NCI-H128 (cell line): ENCODE results near the gene TNNI3.
A peak's percentile ranks its signal among the peaks of the same experiment; 100 is the strongest.

Experiments used
- DNase-seq: peaks from one replicate; lab custom pipeline; 2025; ENCODE audit not compliant: unreplicated experiment; lab: John Stamatoyannopoulos, UW

TNNI3 gene

DNA sequence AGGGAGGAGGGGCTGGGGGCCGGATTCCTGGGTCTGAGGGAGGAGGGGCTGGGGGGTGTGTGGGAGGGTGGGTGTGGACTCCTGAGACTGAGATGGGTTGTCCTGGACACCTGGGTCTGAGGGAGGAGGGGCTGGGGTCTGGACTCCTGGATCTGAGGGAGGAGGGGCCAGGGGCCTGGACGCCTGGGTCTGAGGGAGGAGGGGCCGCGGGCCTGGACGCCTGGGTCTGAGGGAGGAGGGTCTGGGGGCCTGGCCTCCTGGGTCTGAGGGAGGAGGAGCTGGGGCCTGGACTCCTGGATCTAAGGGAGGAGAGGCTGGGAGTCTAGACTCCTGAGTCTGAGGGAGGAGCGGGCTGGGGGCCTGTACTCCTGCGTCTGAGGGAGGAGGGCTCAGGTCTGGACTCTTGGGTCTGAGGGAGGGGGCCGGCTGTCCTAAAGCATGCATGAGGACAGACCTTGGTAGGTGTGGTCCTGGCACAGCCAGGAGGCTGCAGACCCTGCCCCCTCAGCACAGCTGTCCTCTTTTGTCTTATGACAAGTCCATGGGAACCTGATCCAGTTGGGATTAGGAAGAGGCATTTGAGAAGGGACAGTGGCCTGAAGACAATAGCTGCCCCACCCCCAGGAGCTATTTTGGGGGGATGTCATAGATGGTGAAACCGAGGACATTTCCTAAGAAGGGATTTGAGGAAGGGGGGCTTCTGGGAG lies 9.8 kb downstream of the TNNI3 start:
- DNase-seq: no peak

GRCh38 chr19:55146705-55147273 lies 10.7 kb downstream of the TNNI3 start:
- DNase-seq: peak; percentile 30

DNA sequence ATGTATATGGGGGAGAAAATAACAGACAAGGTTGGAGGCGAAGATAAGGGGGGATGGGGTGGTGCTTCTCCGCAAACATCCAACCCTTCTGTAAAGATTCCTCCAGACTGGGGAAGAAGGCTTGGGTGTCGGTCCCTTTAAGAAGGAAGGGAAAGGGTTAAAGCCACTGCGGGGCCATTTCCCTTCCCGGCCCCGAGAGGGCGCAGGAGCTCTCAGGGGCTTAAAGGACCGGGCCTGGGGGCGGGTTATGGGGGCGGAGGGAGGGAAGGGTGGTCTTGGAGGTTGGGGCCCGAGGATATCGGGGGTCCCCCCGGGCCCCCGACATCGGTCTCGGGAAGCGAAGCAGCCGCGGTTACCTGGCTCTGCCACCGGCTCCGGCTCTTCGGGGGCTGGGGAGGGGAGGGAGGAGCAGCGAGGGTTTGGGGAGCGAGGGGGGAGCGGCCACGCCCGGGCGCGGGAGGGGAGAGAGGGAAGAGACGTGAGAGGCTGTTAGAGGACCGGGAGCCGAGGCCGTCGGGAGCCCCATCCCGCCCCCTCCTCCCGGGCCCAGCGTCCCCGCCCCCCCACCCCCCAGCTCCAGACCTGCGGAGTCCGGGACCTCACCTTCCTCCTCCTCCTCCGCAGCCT lies 11.3 kb downstream of the TNNI3 start:
- no peak for DNase-seq

DNA sequence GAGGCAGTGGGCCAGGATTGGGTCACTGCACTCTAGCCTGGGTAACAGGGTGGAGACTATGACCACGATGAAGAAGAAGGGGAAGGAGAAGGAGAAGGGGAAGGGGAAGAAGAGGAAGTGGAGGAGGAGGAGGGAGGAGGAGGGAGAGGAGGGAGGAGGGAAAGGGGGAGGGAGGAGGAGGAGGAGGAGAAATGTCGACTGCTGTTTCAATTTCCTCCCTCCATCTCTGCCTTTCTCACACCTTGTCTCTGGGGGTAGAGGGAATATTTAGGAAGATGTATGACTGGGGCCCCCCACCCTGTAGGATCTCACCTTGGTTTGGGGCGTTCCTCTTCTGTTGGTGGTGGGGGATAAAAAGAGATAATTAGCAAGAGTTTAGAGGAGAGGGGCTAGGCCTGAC lies 12.3 kb downstream of the TNNI3 start:
- no peak for DNase-seq

- no peak for DNase-seq
Measured at GRCh38 chr19:55141696-55142095, 15.8 kb downstream of the TNNI3 start.

- DNase-seq: no peak
Measured at GRCh38 chr19:55137915-55138314, 19.6 kb downstream of the TNNI3 start.

- DNase-seq: no peak
Measured at GRCh38 chr19:55136399-55137102, 21.0 kb downstream of the TNNI3 start.

DNA sequence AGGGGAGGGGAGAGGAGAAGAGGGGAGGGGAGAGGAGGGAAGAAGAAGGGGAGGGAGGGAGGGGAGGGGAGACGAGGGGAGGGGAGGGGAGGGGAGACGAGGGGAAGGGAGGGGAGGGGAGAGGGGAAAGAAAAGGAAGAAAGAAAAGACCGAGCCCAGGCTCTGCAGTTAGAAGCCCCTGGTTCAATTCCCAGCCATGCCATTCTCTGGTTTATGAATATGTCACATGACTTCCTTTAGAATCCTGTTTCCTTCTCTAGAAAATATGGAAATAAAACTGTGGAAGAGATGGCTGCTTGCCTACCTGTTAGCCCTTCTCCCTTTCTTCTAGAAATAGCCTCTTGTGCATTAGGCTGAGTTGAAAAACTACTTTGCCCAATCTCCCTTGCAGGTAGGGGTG lies 22.8 kb downstream of the TNNI3 start:
- DNase-seq: no peak

DNA sequence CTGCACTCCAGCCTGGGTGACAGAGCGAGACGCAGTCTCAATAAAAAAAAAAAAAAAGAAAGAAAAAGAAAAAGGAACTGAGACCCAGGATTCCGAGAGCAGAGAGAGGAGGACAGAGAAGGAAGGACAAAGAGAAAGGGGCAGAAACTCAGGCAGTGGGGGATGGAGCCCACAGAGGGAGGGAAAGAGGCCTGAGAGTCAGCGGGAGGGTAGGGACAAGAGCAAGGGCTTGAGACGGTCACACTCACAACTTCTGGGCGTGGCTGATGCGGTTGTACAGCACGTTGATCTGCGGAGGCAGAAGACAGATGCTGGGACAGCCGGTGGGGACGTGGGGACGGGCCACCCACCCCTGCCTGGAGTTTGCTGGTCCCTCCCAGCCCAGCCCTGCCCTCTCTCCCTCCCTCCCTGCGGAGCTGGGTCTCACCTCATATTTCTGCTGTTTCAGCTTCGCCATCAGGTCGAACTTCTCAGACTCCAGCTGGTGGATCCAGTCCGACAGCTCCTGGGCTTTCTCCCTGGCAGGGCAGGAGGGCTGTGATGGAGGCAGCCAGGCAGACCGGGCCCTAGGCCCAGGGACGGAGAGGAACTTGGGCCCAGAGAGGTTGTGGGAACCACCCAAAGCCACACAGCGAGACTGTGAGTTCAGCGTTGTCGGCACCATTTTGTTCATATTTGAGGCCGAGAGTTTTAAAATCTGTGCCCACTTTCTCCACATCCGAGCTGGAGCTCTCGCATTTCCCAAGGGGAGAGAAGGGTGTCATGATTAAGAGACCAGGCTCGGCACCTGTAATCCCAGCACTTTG lies 23.7 kb downstream of the TNNI3 start:
- no peak for DNase-seq

DNA sequence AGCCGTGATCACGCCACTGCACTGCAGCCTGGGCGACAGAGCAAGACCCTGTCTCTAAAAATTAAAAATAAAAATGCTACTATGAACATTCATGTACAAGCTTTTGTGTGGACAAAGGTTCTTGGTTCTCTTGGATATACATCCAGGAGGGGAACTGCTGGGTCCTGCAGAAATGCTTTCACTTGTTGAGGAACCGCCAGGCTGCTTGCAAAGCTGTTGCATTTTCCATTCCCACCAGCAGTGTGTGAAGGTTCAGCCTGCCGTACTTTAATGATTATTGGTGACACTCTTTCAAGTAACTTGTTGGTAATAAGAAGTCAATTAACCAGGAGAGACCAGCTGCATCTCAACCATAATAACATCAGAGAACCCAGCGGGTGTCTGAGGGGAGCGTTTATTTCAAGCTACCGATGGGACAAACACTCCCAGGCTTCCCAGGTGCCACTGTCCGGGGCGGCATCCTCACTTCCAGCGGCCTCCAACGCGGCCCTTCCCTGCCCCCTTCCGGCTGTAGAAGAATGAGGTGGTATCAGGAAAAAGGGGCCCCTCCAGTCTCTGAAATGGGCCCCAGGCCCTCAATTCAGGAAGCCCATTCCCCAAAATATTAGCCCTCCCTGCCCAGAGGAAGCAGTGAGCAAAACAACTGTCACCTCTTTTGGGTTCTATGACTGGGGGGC lies 24.9 kb downstream of the TNNI3 start:
- no peak for DNase-seq

DNA sequence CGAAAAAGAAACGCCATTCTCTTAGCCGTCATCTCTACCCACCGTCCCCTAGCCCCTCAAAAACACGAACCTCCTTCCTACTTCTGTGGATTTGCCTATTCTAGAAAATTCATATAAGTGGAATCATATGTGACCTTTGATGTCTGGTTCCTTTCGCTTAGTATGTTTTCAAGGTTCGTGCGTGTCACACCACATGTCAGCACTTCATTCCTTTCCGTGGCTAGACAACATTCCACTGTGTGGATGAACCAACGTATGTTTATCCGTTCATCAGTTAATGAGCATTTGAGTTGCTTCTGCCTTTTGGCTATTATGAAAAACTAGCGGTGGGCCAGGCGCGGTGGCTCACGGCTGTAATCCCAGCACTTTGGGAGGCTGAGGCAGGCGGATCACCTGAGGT lies 26.1 kb downstream of the TNNI3 start:
- DNase-seq: no peak

- DNase-seq: no peak
Measured at GRCh38 chr19:55119053-55119452, 38.5 kb downstream of the TNNI3 start.

- DNase-seq: no peak
Measured at GRCh38 chr19:55118401-55118991, 39.0 kb downstream of the TNNI3 start.

DNA sequence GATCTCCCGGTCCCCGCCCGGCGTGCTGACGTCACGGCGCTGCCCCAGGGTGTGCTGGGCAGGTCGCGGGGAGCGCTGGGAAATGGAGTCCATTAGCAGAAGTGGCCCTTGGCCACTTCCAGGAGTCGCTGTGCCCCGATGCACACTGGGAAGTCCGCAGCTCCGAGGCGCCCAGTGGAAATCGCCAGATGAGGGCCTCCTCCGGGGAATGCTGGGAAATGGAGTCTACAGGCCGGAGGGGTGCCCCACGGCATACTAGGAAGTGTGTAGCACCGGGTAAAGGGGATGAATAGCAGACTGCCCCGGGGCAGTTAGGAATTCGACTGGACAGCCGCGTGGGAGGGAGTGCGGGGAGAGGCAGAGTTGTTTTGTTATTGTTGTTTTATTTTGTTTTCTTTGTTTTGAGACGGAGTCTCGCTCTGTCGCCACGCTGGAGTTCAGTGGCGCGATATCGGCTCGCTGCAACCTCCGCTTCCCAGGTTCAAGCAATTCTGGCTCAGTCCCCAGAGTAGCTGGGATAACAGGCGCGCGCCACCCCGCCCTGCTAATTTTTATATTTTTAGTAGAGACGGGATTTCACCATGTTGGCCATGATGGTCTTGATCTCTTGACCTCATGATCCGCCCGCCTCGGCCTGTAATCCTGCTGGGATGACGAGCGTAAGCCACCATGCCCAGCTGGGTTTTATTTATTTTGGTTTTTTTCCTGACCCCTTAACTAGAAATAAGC lies 39.7 kb downstream of the TNNI3 start:
- peak; percentile 97 for DNase-seq

DNA sequence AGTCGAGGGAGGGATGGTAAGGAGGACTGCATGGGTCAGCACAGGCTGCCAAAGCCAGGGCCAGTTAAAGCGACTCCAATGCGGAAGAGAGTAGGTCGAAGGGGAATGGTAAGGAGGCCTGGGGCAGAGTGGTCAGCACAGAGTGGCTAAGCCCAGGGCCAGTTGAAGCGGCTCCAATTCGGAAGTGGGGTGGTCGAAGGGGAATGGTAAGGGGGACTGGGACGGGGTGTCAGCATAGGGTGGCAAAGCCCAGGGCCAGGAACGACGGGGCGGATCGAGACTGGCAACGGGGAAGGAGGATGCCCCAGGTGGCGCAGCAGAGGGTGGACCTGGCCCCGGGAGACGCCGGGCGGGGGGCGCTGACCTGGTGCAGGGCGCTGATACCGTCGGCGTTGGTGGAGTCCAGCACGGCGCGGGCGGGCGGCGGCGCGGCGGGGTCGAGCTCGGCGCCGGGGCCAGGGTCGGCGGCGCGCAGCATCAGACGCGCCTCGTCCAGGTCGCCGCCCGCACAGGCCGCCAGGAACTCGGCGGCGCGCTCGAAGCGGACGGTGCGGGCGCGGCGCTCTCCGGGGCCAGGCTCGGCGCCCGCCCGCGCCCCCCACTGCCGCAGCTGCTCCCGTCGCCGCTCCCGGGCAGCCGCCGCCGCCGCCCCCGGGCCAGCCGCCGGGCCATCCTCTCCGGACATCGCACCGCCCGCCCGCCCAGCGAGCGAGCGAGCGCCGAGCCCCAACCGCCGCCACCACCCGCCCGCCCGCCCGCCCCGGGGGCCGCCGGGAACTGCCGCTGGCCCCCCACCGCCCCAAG lies 40.5 kb downstream of the TNNI3 start, which contains the start of gene PPP1R12C:
TSS of gene PPP1R12C (minus strand) at position 779 of the 804 bp plus-strand sequence. CDS start at position 685, 94 bp downstream.
- no peak for DNase-seq

- DNase-seq: no peak
Measured at GRCh38 chr19:55116232-55116858, 41.2 kb downstream of the TNNI3 start.

DNA sequence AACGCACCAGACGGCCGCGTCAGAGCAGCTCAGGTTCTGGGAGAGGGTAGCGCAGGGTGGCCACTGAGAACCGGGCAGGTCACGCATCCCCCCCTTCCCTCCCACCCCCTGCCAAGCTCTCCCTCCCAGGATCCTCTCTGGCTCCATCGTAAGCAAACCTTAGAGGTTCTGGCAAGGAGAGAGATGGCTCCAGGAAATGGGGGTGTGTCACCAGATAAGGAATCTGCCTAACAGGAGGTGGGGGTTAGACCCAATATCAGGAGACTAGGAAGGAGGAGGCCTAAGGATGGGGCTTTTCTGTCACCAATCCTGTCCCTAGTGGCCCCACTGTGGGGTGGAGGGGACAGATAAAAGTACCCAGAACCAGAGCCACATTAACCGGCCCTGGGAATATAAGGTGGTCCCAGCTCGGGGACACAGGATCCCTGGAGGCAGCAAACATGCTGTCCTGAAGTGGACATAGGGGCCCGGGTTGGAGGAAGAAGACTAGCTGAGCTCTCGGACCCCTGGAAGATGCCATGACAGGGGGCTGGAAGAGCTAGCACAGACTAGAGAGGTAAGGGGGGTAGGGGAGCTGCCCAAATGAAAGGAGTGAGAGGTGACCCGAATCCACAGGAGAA lies 42.0 kb downstream of the TNNI3 start:
- DNase-seq: no peak
